ENCODE data around the gene C16orf95.
A peak's percentile ranks its signal among the peaks of the same experiment; 100 is the strongest.

Gene C16orf95

DNA sequence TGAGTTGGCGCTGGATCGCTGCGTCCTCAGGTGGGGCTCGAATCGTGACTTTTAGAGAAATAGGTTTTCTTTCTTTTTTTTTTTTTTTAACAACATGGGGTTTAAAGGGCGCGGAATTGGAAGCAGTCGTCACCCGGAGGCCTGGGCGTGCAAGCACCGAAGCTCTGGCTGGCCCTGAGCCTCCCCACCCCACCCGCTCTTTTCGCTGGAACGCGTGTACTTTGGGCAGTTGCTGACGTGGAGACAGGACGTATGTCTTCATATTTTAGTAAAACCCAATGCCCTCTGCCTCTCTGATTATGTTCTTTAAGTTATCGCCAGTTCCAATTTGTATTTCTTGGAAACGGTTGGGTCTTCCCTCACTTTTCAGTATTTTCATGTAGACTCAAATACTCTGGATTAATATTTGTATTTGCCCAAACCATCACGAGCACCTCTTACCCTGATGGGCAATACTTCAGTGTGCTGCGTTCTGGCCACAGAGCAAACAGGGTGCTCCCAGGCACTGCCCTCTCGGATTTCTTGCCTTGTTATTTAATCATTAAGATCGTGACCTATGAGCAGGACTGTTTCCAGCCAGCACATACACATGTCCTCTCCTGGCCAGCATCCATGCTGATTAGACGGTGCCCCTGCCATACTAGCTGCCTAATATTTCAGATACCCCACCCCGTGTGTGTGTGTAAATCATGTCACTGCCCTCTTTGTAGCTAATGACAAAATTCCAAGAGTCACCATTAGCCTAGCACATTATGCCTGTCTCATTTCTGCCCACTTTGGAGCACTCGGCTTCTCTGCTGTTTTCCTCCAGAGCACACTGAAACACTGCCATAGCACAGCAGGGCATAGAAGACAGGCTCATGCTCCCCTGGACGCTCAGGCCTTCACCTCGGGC, 805 bp upstream of the C16orf95 start:
- TF ChIP-seq, protein P1, sequence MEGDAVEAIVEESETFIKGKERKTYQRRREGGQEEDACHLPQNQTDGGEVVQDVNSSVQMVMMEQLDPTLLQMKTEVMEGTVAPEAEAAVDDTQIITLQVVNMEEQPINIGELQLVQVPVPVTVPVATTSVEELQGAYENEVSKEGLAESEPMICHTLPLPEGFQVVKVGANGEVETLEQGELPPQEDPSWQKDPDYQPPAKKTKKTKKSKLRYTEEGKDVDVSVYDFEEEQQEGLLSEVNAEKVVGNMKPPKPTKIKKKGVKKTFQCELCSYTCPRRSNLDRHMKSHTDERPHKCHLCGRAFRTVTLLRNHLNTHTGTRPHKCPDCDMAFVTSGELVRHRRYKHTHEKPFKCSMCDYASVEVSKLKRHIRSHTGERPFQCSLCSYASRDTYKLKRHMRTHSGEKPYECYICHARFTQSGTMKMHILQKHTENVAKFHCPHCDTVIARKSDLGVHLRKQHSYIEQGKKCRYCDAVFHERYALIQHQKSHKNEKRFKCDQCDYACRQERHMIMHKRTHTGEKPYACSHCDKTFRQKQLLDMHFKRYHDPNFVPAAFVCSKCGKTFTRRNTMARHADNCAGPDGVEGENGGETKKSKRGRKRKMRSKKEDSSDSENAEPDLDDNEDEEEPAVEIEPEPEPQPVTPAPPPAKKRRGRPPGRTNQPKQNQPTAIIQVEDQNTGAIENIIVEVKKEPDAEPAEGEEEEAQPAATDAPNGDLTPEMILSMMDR (IDR thresholded peaks at IDR 0.05; ENCODE audit: unreplicated experiment in 3 of 3), result no peak
- Mint-ChIP-seq H3K4me3 (peak overlapping the region; percentile 94 to 97 (median 97)), H3K27me3 (ENCODE audit: low read depth) (no peaks in the 10 kb centered on the region), H3K36me3 (ENCODE audit: low read depth) (no peaks in the 10 kb centered on the region), H3K27ac (peak overlapping the region; percentile 27 to 99 (median 96)), H3K4me1 (peaks cover 7% of the 10 kb centered on the region), H3K9me3 (no peaks in the 10 kb centered on the region)

DNA sequence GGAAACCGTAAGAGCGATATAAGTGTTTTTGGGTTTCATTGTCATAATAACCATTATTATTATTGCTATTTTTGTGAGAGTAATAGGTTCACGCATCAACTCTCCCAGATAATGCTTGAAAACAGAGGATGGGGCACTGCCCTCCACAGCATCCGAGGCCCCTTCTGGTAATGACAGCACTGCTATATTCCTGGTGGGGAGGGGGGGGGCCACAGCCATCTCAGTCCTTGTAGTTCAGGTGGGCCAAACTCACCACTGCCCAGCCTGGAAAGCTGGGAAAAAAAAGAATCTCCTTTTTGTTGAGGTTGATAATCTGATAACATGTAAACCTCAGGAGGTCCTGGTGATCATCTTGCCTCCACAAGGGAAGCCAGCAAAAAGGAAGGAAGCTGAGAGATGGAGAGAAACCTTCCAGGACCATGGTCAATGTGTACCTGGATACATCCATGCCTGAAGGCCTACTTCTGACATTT, 706 bp downstream of the C16orf95 start:
- H3K9me3 Mint-ChIP-seq, result no peaks in the 10 kb centered on the region
- no peaks in the 10 kb centered on the region for H3K27me3 Mint-ChIP-seq (ENCODE audit: low read depth)
- TF ChIP-seq, protein P1 (IDR thresholded peaks at IDR 0.05; ENCODE audit: unreplicated experiment in 3 of 3), result no peak
- H3K4me1 Mint-ChIP-seq, result peaks cover 7% of the 10 kb centered on the region
- H3K4me3 Mint-ChIP-seq, result peak overlapping the region; percentile 94 to 97 (median 97)
- H3K36me3 Mint-ChIP-seq (ENCODE audit: low read depth), result no peaks in the 10 kb centered on the region
- H3K27ac Mint-ChIP-seq, result peak overlapping the region; percentile 27 to 99 (median 96)

DNA sequence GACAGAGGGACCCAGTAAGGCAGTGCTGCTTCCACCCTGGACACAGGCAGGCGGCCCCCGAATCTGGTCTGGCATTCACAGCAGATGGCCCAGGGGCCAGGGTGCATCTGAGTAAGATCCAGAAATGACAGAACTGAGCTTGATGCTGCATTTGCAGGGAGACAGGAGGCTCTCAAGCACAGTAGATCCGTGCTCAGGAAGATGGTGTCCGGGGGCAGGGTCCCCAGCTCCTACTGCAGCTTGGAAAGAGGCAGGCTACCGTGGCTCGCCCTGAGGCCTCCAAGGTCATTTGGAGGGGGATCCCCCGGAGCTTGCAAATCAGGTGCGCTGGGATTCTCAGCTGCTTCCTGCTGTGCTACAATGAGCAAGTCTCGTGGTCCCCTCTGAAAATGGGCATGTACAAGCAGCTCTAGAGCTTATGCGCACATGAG, 2.2 kb downstream of the C16orf95 start:
- Mint-ChIP-seq H3K27me3 (ENCODE audit: low read depth) (no peaks in the 10 kb centered on the region), H3K36me3 (ENCODE audit: low read depth) (no peaks in the 10 kb centered on the region), H3K27ac (no peak overlapping the region), H3K9me3 (no peaks in the 10 kb centered on the region), H3K4me1 (peaks cover 7% of the 10 kb centered on the region), H3K4me3 (peak overlapping the region in 2 of 3 experiments; percentile 53 to 64)
- TF ChIP-seq, protein P1 (IDR thresholded peaks at IDR 0.05; ENCODE audit: unreplicated experiment in 3 of 3), result no peak

DNA sequence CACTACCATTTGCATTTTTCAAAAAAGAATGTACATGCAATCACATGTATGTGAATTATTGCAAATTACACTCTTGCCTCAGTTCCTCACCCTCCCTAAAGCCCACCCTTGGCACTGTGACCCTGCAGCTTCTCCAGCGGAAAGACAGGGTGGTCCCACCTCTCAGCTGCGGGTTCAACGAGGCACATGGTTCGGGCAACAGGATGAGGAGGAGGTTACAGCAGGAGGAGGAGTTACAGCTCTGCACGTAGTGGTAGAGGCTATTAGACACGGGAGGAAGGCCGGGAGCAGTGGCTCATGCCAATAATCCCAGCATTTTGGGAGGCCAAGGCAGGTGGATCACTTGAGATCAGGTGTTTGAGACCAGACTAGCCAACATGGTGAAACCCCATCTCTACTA, 5.2 kb downstream of the C16orf95 start:
- H3K4me3 Mint-ChIP-seq, result no peak overlapping the region
- no peaks in the 10 kb centered on the region for H3K27me3 Mint-ChIP-seq (ENCODE audit: low read depth)
- H3K9me3 Mint-ChIP-seq, result no peaks in the 10 kb centered on the region
- peaks cover 4% of the 10 kb centered on the region for H3K36me3 Mint-ChIP-seq (ENCODE audit: low read depth)
- TF ChIP-seq, protein P1 (IDR thresholded peaks at IDR 0.05; ENCODE audit: unreplicated experiment in 3 of 3), result no peak
- no peaks in the 10 kb centered on the region for H3K4me1 Mint-ChIP-seq
- H3K27ac Mint-ChIP-seq, result no peak overlapping the region

DNA sequence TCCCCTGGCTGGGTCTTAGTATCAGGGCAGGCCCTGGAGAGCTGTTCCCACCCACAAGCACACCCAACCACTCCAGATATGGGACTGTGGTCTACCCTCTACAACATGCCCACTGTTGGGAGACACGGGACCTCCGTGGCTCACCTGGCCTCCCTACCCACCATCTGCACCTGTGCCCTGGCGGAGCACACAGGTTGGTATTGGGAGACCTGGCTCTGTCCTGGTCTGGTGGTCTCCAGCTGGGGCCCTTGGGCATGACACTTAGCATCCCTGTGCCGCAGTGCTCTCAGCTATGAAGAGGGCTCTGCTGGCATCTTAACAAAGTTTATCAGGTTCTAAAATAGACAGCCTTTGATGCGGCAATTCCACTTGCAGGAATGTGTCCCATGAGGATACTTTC, 5.8 kb downstream of the C16orf95 start:
- no peaks in the 10 kb centered on the region for H3K27me3 Mint-ChIP-seq (ENCODE audit: low read depth)

More for the DNA sequence above, 5.8 kb downstream of the C16orf95 start:
- TF ChIP-seq, protein P1 (IDR thresholded peaks at IDR 0.05; ENCODE audit: unreplicated experiment in 3 of 3), result no peak
- Mint-ChIP-seq H3K36me3 (ENCODE audit: low read depth) (peaks cover 4% of the 10 kb centered on the region), H3K27ac (no peak overlapping the region), H3K4me3 (no peak overlapping the region), H3K4me1 (no peaks in the 10 kb centered on the region), H3K9me3 (no peaks in the 10 kb centered on the region)

Data from nephron (organoid).